Brain microvascular endothelial cell (primary cell): Measurements from ENCODE around the gene E2F1.

ENCODE experiments used
- DNase-seq: peaks from one replicate; pipeline ENCODE4 v3.0.0-alpha.2; 2020
- H3K27ac ChIP-seq: fragments of 250-450 bp; sonication (Bioruptor Pico); 2 replicates; pipeline ENCODE4 v1.5.1; 2020; ENCODE audit warnings: mild to moderate bottlenecking, moderate library complexity
- H3K27me3 ChIP-seq: fragments of 250-450 bp; sonication (Bioruptor Pico); replicated peaks from 2 replicates; pipeline ENCODE4 v1.5.1; 2020; ENCODE audit warnings: mild to moderate bottlenecking
- H3K36me3 ChIP-seq: fragments of 250-450 bp; sonication (Bioruptor Pico); replicated peaks from 2 replicates; pipeline ENCODE4 v1.5.1; 2020; ENCODE audit warnings: mild to moderate bottlenecking
- H3K4me3 ChIP-seq: 2 replicates; pipeline ENCODE4 v1.5.1; 2011; ENCODE audit warnings: low read depth, mild to moderate bottlenecking, control low read depth, low read length, moderate library complexity
- CTCF ChIP-seq: IDR thresholded peaks from 2 replicates; pipeline ENCODE4 v1.5.1; 2011; ENCODE audit warnings: low read depth, mild to moderate bottlenecking, moderate library complexity, low read length, control low read depth, inconsistent platforms; ENCODE audit errors: missing control alignments
- in situ Hi-C: cut with HindIII; loops from 2 replicates; pipeline ENCODE4 v1.10.0; 2017; ENCODE audit warnings: low sequenced_read_pairs, low pct_ligation_motif_present

E2F1 gene

GRCh38 chr20:33655164-33655563 lies 31.0 kb downstream of the E2F1 start:
- H3K4me3 ChIP-seq = no peak overlapping the region
- H3K27me3 ChIP-seq = no peaks in the 10 kb centered on the region
- no peaks in the 10 kb centered on the region for H3K36me3 ChIP-seq
- H3K27ac ChIP-seq = no peak overlapping the region
- no peak for TF ChIP-seq CTCF
- in situ Hi-C loops = no loop called here
- DNase-seq = no peak

- no peak for TF ChIP-seq CTCF
- Histone ChIP-seq H3K27ac (no peak overlapping the region), H3K4me3 (no peak overlapping the region), H3K27me3 (no peaks in the 10 kb centered on the region), H3K36me3 (no peaks in the 10 kb centered on the region)
- in situ Hi-C loops = no loop called here
- DNase-seq = no peak
These were observed 31.5 kb downstream of the E2F1 start for GRCh38 chr20:33654680-33655161.

- no peak for DNase-seq
- Histone ChIP-seq H3K4me3 (no peak overlapping the region), H3K27ac (no peak overlapping the region), H3K36me3 (no peaks in the 10 kb centered on the region), H3K27me3 (no peaks in the 10 kb centered on the region)
- in situ Hi-C loops = no loop called here
- no peak for TF ChIP-seq CTCF
These were observed 32.1 kb downstream of the E2F1 start for GRCh38 chr20:33653900-33654596.

GRCh38 chr20:33653218-33653899 lies 32.8 kb downstream of the E2F1 start:
- Histone ChIP-seq H3K36me3 (no peaks in the 10 kb centered on the region), H3K27me3 (no peaks in the 10 kb centered on the region), H3K27ac (no peak overlapping the region), H3K4me3 (no peak overlapping the region)
- peak; percentile 96 for TF ChIP-seq CTCF
- no peak for DNase-seq
- in situ Hi-C loops = no loop called here

- H3K27me3 ChIP-seq = no peaks in the 10 kb centered on the region
- TF ChIP-seq CTCF = no peak
- no peaks in the 10 kb centered on the region for H3K36me3 ChIP-seq
- in situ Hi-C loops = no loop called here
- DNase-seq = no peak
- no peak overlapping the region for H3K4me3 ChIP-seq
- no peak overlapping the region for H3K27ac ChIP-seq
These were observed 34.6 kb downstream of the E2F1 start for GRCh38 chr20:33651562-33652048.
